Osteocyte (in vitro differentiated cells): ENCODE measurements around the gene TRERF1. TPM values are rescaled to one million over a fixed set of nuclear protein-coding genes. Genes with fewer than 3 reads are reported as not detected.

Source experiments
- DNase-seq: peaks from one replicate; pipeline ENCODE4 v3.0.0; 2021; ENCODE audit warnings: mixed read lengths; ENCODE audit not compliant: unreplicated experiment; ENCODE audit errors: extremely low spot score
- H3K27ac Mint-ChIP-seq: one replicate; pipeline ENCODE4 v1.8.0; 2021; ENCODE audit warnings: mild to moderate bottlenecking, mixed read lengths; ENCODE audit not compliant: unreplicated experiment
- H3K27me3 Mint-ChIP-seq: one replicate; pipeline ENCODE4 v1.8.0; 2021; ENCODE audit warnings: mixed read lengths; ENCODE audit not compliant: unreplicated experiment
- H3K36me3 Mint-ChIP-seq: one replicate; pipeline ENCODE4 v1.8.0; 2021; ENCODE audit warnings: mixed read lengths; ENCODE audit not compliant: unreplicated experiment
- H3K4me1 Mint-ChIP-seq: one replicate; pipeline ENCODE4 v1.8.0; 2021; ENCODE audit warnings: mixed read lengths; ENCODE audit not compliant: unreplicated experiment
- H3K4me3 Mint-ChIP-seq: one replicate; pipeline ENCODE4 v1.8.0; 2021; ENCODE audit warnings: mild to moderate bottlenecking, moderate library complexity, mixed read lengths; ENCODE audit not compliant: unreplicated experiment
- H3K9me3 Mint-ChIP-seq: one replicate; pipeline ENCODE4 v1.8.0; 2021; ENCODE audit warnings: mixed read lengths; ENCODE audit not compliant: unreplicated experiment
- total RNA-seq: library from RNA; stranded (reverse); gene quantifications from 2 replicates; pipeline ENCODE4 v1.2.1, GENCODE V29; 2021
- TF ChIP-seq, protein P1 (sequence below): fragments of 200-600 bp; sonication (generic); IDR thresholded peaks from 2 replicates; pipeline ENCODE4 v1.5.0; 2021; ENCODE audit warnings: antibody characterized with exemption, mild to moderate bottlenecking, moderate library complexity

Gene TRERF1
- total RNA-seq, 1 donor from 2014 or later = 6.4 TPM

DNA sequence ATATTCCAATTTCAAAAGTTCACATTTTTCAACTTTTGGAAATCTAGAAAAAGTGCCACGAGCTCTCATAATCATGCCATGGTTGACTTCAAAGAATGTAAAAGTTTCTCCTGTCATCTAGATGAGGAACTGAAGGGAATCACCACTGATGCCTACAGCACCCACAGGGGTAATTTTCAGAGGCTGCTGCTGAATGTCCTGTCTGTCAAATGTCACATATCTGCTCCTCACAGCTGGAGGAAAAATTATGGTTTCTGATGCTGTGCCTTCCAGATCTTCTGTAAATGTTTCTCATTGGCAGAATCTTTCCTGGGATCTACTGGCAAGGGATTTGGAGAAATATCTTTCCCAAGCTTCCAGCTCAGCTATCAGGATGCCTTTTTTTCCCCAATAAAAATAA, 32.5 kb upstream of the TRERF1 start:
- Mint-ChIP-seq H3K9me3 (no peaks in the 10 kb centered on the region), H3K27ac (no peak overlapping the region), H3K4me1 (no peaks in the 10 kb centered on the region), H3K36me3 (no peaks in the 10 kb centered on the region), H3K4me3 (no peak overlapping the region), H3K27me3 (peaks cover 3% of the 10 kb centered on the region)
- no peak for DNase-seq
- TF ChIP-seq, protein P1, sequence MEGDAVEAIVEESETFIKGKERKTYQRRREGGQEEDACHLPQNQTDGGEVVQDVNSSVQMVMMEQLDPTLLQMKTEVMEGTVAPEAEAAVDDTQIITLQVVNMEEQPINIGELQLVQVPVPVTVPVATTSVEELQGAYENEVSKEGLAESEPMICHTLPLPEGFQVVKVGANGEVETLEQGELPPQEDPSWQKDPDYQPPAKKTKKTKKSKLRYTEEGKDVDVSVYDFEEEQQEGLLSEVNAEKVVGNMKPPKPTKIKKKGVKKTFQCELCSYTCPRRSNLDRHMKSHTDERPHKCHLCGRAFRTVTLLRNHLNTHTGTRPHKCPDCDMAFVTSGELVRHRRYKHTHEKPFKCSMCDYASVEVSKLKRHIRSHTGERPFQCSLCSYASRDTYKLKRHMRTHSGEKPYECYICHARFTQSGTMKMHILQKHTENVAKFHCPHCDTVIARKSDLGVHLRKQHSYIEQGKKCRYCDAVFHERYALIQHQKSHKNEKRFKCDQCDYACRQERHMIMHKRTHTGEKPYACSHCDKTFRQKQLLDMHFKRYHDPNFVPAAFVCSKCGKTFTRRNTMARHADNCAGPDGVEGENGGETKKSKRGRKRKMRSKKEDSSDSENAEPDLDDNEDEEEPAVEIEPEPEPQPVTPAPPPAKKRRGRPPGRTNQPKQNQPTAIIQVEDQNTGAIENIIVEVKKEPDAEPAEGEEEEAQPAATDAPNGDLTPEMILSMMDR = no peak

DNA sequence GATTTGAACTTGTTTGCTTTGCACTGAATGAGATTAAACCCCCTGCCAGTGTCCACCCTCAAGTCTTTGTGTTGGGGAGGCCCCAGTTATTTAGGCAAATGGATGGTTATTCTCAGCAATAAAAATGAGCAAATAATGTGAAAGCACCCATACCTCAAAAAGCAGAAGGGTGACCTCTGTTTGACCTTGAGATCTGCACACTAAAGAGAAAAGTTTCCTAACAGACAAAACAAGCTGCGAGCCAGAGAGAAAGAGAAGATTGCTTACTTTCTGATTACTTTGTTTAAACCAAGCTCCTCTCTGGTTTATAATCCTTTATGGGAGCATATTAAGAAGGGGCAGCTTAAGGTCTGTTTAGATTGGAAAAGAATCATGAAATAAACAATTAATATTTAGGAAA, 30.4 kb upstream of the TRERF1 start:
- no peak overlapping the region for H3K4me3 Mint-ChIP-seq
- no peaks in the 10 kb centered on the region for H3K36me3 Mint-ChIP-seq

DNA sequence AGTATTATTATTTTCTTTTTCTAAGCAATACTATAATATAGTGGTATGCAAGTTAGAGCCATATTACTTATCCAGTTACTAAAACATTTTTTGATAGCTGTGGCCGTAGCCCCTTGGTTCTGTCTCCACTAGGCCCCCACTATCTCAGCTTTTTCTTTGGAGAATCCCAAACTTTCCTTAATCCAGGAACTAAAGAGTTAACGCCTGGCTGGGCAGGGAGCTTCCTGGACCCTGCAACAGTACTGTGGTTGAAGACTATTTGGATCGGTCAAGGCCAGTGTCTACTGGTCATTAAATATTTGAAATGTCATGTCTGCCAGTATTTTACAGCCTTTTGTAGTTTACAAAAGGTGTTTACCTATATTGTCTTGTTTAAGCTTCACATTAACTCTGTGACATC, 20.0 kb upstream of the TRERF1 start:
- TF ChIP-seq, protein P1 = no peak
- Mint-ChIP-seq H3K4me3 (no peak overlapping the region), H3K36me3 (no peaks in the 10 kb centered on the region), H3K4me1 (no peaks in the 10 kb centered on the region), H3K27me3 (peaks cover 4% of the 10 kb centered on the region), H3K9me3 (peaks cover 13% of the 10 kb centered on the region), H3K27ac (no peak overlapping the region)
- no peak for DNase-seq

More for the DNA sequence above, 30.4 kb upstream of the TRERF1 start:
- TF ChIP-seq, protein P1 = no peak
- H3K4me1 Mint-ChIP-seq = no peaks in the 10 kb centered on the region
- H3K27ac Mint-ChIP-seq = no peak overlapping the region
- no peaks in the 10 kb centered on the region for H3K9me3 Mint-ChIP-seq
- H3K27me3 Mint-ChIP-seq = peaks cover 8% of the 10 kb centered on the region
- DNase-seq = no peak

DNA sequence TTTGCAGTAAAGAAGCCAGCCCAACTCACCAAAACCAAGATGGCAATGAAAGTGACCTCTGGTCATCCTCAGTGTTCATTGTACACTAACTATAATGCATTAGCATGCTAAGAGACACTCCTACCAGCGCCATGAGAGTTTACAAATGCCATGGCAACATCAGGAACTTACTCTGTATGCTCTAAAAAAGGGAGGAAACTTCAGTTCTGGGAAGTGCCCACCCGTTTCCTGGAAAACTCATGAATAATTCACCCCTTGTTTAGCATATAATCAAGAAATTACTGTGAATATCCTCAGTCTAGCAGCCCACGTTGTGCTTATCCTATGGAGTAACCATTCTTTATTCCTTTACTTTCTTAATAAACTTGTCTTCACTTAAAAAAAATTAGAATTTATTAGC, 19.4 kb upstream of the TRERF1 start:
- H3K27ac Mint-ChIP-seq = no peak overlapping the region
- no peak overlapping the region for H3K4me3 Mint-ChIP-seq
- H3K27me3 Mint-ChIP-seq = peaks cover 4% of the 10 kb centered on the region
- no peak for DNase-seq
- peaks cover 13% of the 10 kb centered on the region for H3K9me3 Mint-ChIP-seq
- TF ChIP-seq, protein P1 = no peak
- no peaks in the 10 kb centered on the region for H3K4me1 Mint-ChIP-seq
- no peaks in the 10 kb centered on the region for H3K36me3 Mint-ChIP-seq

DNA sequence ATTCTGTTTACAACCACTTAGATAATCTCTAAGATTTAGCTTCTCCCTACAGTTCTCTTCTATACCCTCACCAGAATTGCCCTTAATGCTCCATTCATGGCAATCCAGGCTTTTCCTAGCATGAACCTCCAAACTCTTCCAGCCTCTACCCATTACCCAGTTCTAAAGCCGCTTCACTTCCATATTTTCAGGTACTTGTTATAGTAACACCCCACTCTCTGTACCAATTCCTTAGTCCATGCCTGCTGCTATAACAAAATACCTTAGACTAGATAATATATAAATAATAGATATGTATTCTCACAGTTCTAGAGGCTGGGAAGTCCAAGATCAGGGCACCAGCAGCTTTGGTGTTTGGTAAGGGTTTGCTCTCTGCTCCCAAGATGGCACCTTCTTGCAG, 16.5 kb upstream of the TRERF1 start:
- no peaks in the 10 kb centered on the region for H3K36me3 Mint-ChIP-seq

More for the DNA sequence above, 16.5 kb upstream of the TRERF1 start:
- H3K4me3 Mint-ChIP-seq = no peak overlapping the region
- TF ChIP-seq, protein P1 = no peak
- H3K9me3 Mint-ChIP-seq = peaks cover 13% of the 10 kb centered on the region
- peaks cover 9% of the 10 kb centered on the region for H3K27me3 Mint-ChIP-seq
- H3K27ac Mint-ChIP-seq = no peak overlapping the region
- H3K4me1 Mint-ChIP-seq = no peaks in the 10 kb centered on the region
- DNase-seq = no peak
